Activated naive CD4-positive, alpha-beta T cell treated with anti-CD3 and anti-CD28 coated beads, Interleukin-2, amount 50 U/mL, for 16 hours (primary cell): Measurements from ENCODE around the gene GSKIP.
A peak's percentile ranks its signal among the peaks of the same experiment; 100 is the strongest.

Source experiments
- DNase-seq: peaks from one replicate; pipeline ENCODE4 v3.0.0-alpha.2; 2020

GSKIP gene

DNA sequence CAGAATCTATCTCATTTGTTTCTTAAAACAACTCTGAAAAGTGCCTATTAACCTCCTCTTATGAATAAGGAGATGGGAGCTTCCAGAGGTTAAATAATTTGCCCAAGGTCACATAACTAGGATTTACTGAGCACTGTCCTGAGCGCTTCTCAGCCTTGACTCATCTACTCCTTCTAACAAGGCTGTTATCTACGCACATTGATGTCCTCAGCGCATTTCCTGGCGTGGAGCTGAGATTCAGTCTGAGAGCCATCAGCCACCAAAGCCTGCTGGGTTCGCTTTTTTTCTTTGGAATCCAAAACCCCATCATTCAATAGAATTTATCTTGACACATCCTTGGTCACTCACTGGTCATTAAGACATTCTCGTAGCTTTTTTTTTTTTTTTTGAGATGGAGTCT, 57.9 kb downstream of the GSKIP start:
- DNase-seq, result no peak

DNA sequence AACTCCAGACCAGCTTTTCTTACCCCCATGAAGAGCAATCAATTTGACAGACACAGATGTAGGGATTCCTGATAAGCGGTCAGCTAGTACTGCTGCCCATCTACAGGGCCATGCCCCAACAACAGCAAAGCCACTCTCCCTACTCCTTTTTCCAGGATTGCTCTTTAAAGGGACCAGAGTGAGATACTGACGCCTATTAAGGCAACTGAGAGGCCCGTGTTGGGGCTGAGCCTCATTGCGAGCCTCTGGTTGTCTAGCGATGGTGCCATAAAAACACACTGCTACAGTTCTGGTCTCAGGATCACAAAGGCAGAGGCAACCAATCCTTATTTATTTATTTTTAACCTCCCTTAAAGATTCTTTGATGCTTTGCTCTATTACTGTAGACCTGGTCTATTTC, 59.7 kb downstream of the GSKIP start:
- no peak for DNase-seq

DNA sequence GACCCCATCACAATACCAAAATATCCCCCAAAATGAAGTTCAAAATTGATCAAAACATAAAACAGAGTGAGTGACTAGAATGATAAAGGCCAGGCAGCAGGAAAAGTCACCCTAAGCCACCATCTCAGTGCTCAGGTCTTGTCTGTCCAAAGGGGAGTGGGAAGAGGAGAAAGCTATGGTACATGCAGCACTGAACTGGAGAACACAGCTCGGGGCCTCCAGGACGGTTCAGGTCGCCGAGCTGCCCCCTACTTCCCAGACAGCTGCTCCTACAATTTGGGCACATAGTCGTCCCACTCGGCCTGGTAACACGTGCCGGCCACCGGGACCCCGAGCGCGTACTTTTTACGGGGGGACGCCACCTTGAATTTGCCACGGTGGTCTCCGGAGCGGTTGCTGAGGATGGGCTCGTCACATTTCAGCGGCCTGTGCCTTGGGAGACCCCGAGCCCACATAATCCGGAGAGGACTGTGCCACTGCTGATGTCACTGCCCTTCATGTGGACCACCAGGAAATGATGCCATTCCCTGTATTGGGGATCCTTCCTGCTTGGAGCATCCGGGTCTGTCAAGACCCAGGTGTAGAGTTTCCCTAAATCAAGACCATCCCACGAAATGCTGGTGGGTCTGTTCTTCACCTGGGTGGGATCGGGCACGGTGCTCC, 60.3 kb downstream of the GSKIP start:
- DNase-seq, result no peak

DNA sequence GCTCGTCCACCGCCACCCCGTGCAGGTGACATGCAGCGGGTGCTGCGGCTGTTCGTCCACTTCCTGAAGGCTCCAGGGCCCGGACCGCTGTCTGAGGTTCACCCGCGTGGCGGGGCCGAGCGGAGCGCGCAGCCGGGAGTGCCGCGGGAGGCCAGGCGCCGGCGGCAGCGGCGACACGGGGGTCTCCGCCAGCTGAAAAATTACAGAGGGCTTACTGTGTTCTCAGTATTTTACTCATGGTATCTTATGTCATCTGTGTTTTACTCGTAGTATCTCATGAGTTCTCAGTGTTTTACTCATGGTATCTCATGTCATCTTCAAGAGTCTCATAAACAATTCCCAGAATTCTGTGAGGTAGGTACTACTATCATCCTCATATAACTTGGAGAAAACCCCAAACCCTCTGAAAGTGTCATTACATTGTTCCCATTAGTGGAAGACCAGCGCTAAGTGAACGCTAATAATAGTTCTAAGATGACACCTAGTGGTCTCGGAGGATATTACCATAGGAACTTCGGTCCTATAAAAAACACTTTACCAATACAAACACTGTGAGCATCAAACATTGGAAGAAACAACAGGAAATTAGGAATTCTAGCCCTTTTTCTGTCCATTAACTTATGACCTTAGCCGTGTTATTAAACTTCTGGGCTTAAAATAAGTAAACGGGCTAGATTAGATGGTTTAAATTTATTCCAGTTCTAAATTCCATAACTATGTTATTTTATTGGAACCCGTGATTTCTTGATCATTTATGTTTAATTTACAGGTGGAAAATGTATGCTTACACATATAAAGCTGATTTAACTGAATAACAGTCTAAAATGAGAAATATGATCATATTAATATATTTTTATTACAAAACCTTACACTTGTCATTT, 61.0 kb downstream of the GSKIP start:
- DNase-seq, result peak; percentile 25

DNA sequence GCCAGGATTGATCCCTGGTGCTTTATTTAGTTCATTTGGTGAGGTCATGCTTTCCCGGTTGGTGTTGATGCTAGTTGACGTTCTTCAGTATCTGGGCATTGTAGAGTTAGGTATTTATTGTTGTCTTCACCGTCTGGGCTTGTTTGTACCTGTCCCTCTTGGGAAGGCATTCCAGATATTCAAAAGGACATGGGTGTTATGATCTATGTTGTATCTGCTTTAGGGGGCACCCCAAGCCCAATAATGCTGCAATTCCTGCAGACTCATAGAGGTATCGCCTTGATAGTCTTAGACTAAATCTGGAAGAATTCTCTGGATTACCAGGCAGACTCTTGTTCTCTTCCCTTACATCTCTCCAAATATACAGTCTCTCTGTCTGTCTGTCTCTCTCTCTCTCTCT, 70.7 kb downstream of the GSKIP start:
- DNase-seq, result no peak
